Natural killer cell (primary cell): ENCODE results near the gene RPS16. TPM values are rescaled to one million over a fixed set of nuclear protein-coding genes. Genes with fewer than 3 reads are reported as not detected.

Experiments
- ATAC-seq, 3 donors: fragments of 150-1000 bp in 2 of 3; fragments of 200-7000 bp in 1 of 3; cut with Tn5 transposase; 1 replicate in 1 of 3; 2 replicates in 2 of 3; pipeline ENCODE4 v1.10.0; 2021; ENCODE audit warnings: mild to moderate bottlenecking in 2 of 3, moderate library complexity in 2 of 3
- DNase-seq, 2 donors: peaks; one replicate each; pipeline versions ENCODE4 v3.0.0 to v3.0.0-alpha.2; 2013 to 2021; ENCODE audit warnings: mixed read lengths in 1 of 2
- H3K27ac ChIP-seq: one replicate; pipeline ENCODE4 v1.5.1; 2013; ENCODE audit warnings: mild to moderate bottlenecking, low read length
- H3K27me3 ChIP-seq: one replicate; pipeline ENCODE4 v1.6.1; 2013; ENCODE audit warnings: low read length; ENCODE audit not compliant: control insufficient read depth, insufficient read depth
- H3K36me3 ChIP-seq: one replicate; pipeline ENCODE4 v1.6.1; 2013; ENCODE audit warnings: low read length; ENCODE audit not compliant: control insufficient read depth, insufficient read depth
- H3K4me1 ChIP-seq: one replicate; pipeline ENCODE4 v1.6.1; 2013; ENCODE audit warnings: low read length; ENCODE audit not compliant: control insufficient read depth, insufficient read depth
- H3K4me3 ChIP-seq: one replicate; pipeline ENCODE4 v1.5.1; 2013; ENCODE audit warnings: low read length
- H3K9me3 ChIP-seq: one replicate; pipeline ENCODE4 v1.6.1; 2013; ENCODE audit warnings: low read length; ENCODE audit not compliant: control insufficient read depth, insufficient read depth
- H3K27ac Mint-ChIP-seq, 2 donors: one replicate each; pipeline ENCODE4 v1.8.0; 2022; ENCODE audit warnings: mild to moderate bottlenecking in 2 of 2, mixed read lengths in 2 of 2, moderate library complexity in 1 of 2
- H3K27me3 Mint-ChIP-seq, 2 donors: one replicate each; pipeline ENCODE4 v1.8.0; 2022; ENCODE audit warnings: low read depth in 2 of 2, mixed read lengths in 2 of 2
- H3K36me3 Mint-ChIP-seq: one replicate; pipeline ENCODE4 v1.8.0; 2022; ENCODE audit warnings: mixed read lengths
- H3K4me1 Mint-ChIP-seq, 2 donors: one replicate each; pipeline ENCODE4 v1.8.0; 2022; ENCODE audit warnings: mixed read lengths in 2 of 2
- H3K4me3 Mint-ChIP-seq: one replicate; pipeline ENCODE4 v1.8.0; 2022; ENCODE audit warnings: mild to moderate bottlenecking, moderate library complexity, mixed read lengths
- H3K9me3 Mint-ChIP-seq, 2 donors: one replicate each; pipeline ENCODE4 v1.8.0; 2022; ENCODE audit warnings: mixed read lengths in 2 of 2
- CTCF ChIP-seq: fragments of 200-600 bp; IDR thresholded peaks from one replicate; pipeline ENCODE4 v1.8.0; 2022; ENCODE audit warnings: antibody characterized with exemption
- WGBS: methylation state at CpG from one replicate; pipeline ENCODE4 v1.1.7; 2013; ENCODE audit warnings: missing lambda C conversion rate; ENCODE audit not compliant: insufficient coverage; 5-methylcytosine and 5-hydroxymethylcytosine counted together
- intact Hi-C: fragments of 100-400 bp; cut with micrococcal nuclease; formaldehyde crosslinking; loops from one replicate; pipeline ENCODE4 v1.14.2; 2022
- total RNA-seq, 4 donors: library from RNA; stranded (reverse); fragments of 120-200 nt in 1 of 4; gene quantifications; one replicate each; pipeline versions ENCODE4 v1.2.3 to v1.2.4, GENCODE V29; 2013 to 2022

RPS16 gene
- total RNA-seq, 3 donors from 2014 or later (not counting 1 experiment from before 2014, with no cell fraction given) = 1,227 to 1,543 (median 1,399) TPM

GRCh38 chr19:39444598-39445195, 8.9 kb upstream of the RPS16 start:
- Histone ChIP-seq H3K4me1 (peaks cover 48% of the 10 kb centered on the region), H3K4me3 (peak overlapping the region; percentile 99), H3K9me3 (no peaks in the 10 kb centered on the region), H3K36me3 (no peaks in the 10 kb centered on the region), H3K27ac (peak overlapping the region; percentile 99), H3K27me3 (no peaks in the 10 kb centered on the region)
- Mint-ChIP-seq H3K9me3 (no peaks in the 10 kb centered on the region), H3K27ac (peak overlapping the region; percentile 97 to 100), H3K27me3 (peaks cover 0 to 3% of the 10 kb centered on the region in 2 donors), H3K4me1 (peaks cover 38 to 48% of the 10 kb centered on the region in 2 donors), H3K36me3 (no peaks in the 10 kb centered on the region), H3K4me3 (peak overlapping the region; percentile 98)
- no peak for DNase-seq
- 7% methylated on average over 15 of the region's 17 CpGs for WGBS
- TF ChIP-seq CTCF = no peak
- no peak for ATAC-seq
- intact Hi-C loops = loop anchor here (1.0 to 2.0 kb wide), 5 partner anchors 8 to 54 kb away; partner anchors contain the start of genes MED29, PAF1, PLEKHG2 and TIMM50

GRCh38 chr19:39438270-39438934, 2.7 kb upstream of the RPS16 start:
- DNase-seq (no peak), ATAC-seq (no peak)
- Histone ChIP-seq H3K9me3 (no peaks in the 10 kb centered on the region), H3K27ac (no peak overlapping the region), H3K4me3 (no peak overlapping the region), H3K27me3 (no peaks in the 10 kb centered on the region), H3K36me3 (peaks cover 12% of the 10 kb centered on the region), H3K4me1 (peaks cover 26% of the 10 kb centered on the region)
- Mint-ChIP-seq H3K27ac (no peak overlapping the region), H3K36me3 (peaks cover 8% of the 10 kb centered on the region), H3K27me3 (peaks cover 0 to 3% of the 10 kb centered on the region in 2 donors), H3K4me1 (peaks cover 22 to 30% of the 10 kb centered on the region in 2 donors), H3K9me3 (no peaks in the 10 kb centered on the region), H3K4me3 (no peak overlapping the region)
- intact Hi-C loops = no loop called here
- WGBS = 96% methylated on average over 8 of the region's 9 CpGs
- no peak for TF ChIP-seq CTCF

GRCh38 chr19:39436350-39436716, 584 bp upstream of the RPS16 start:
- Histone ChIP-seq H3K9me3 (no peaks in the 10 kb centered on the region), H3K4me1 (peaks cover 26% of the 10 kb centered on the region), H3K36me3 (peaks cover 28% of the 10 kb centered on the region), H3K27me3 (no peaks in the 10 kb centered on the region), H3K27ac (peak overlapping the region; percentile 95), H3K4me3 (peak overlapping the region; percentile 76)
- H3K4me3 Mint-ChIP-seq = peak overlapping the region; percentile 99
- peaks cover 13% of the 10 kb centered on the region for H3K36me3 Mint-ChIP-seq
- peaks cover 0 to 3% of the 10 kb centered on the region in 2 donors for H3K27me3 Mint-ChIP-seq
- no peak for TF ChIP-seq CTCF
- no peak for ATAC-seq
- intact Hi-C loops = loop anchor here (1.0 to 2.0 kb wide), 3 partner anchors 9 to 96 kb away; partner anchors contain the start of genes MED29, PAF1 and SUPT5H
- H3K27ac Mint-ChIP-seq = peak overlapping the region; percentile 96 to 98
- no peak for DNase-seq
- peaks cover 27 to 36% of the 10 kb centered on the region in 2 donors for H3K4me1 Mint-ChIP-seq
- WGBS = 18% methylated on average over 2 of the region's 2 CpGs
- no peaks in the 10 kb centered on the region for H3K9me3 Mint-ChIP-seq
